HepG2 (cell line): ENCODE measurements around the gene LRRC17. TPM values are rescaled to one million over a fixed set of nuclear protein-coding genes. Genes with fewer than 3 reads are reported as not detected.

Source experiments
- BATF2 ChIP-seq: sonication (generic); formaldehyde crosslinking; IDR thresholded peaks from 2 replicates; pipeline ENCODE4 v1.8.0; 2022; ENCODE audit warnings: mild to moderate bottlenecking, missing genetic modification reagents, moderate library complexity
- CREB1 ChIP-seq, 2 experiments: fragments of 450-650 bp in 1 of 2; IDR thresholded peaks; 2 replicates each; pipeline ENCODE4 v1.6.1; 2016 to 2017; ENCODE audit warnings: control low read depth in 1 of 2, mild to moderate bottlenecking in 1 of 2, missing compliant biosample characterization in 1 of 2, missing genetic modification characterization in 1 of 2
- RARG ChIP-seq: sonication (generic); formaldehyde crosslinking; IDR thresholded peaks from 2 replicates; pipeline ENCODE4 v1.4.0; 2020; ENCODE audit warnings: low read depth, mild to moderate bottlenecking, missing genetic modification reagents
- RXRA ChIP-seq: sonication (generic); formaldehyde crosslinking; IDR thresholded peaks from 2 replicates; pipeline ENCODE4 v1.5.1; 2020; ENCODE audit warnings: missing genetic modification reagents
- THAP8 ChIP-seq: sonication (generic); formaldehyde crosslinking; IDR thresholded peaks from 2 replicates; pipeline ENCODE4 v1.5.1; 2020; ENCODE audit warnings: missing genetic modification reagents, mild to moderate bottlenecking, borderline replicate concordance
- XBP1 ChIP-seq: sonication (generic); formaldehyde crosslinking; IDR thresholded peaks from 2 replicates; pipeline ENCODE4 v1.5.0; 2020; ENCODE audit warnings: missing genetic modification reagents
- ZBTB2 ChIP-seq: sonication (generic); formaldehyde crosslinking; IDR thresholded peaks from 2 replicates; pipeline ENCODE4 v1.8.0; 2022; ENCODE audit warnings: low read depth, missing genetic modification reagents
- ZKSCAN1 ChIP-seq: fragments of 150-350 bp; IDR thresholded peaks from 2 replicates; pipeline ENCODE4 v1.6.1; 2014; ENCODE audit warnings: low read length
- ZNF382 ChIP-seq: sonication (generic); formaldehyde crosslinking; IDR thresholded peaks from 2 replicates; pipeline ENCODE4 v1.5.0; 2020; ENCODE audit warnings: missing genetic modification reagents, mild to moderate bottlenecking, borderline replicate concordance
- ZNF407 ChIP-seq: sonication (generic); formaldehyde crosslinking; IDR thresholded peaks from one replicate; pipeline ENCODE4 v1.5.1; 2020; ENCODE audit warnings: mild to moderate bottlenecking, missing genetic modification reagents; ENCODE audit errors: not compliant biosample characterization
- ZNF441 ChIP-seq: sonication (generic); formaldehyde crosslinking; IDR thresholded peaks from 2 replicates; pipeline ENCODE4 v1.7.0; 2021; ENCODE audit warnings: missing genetic modification reagents, borderline replicate concordance
- ZNF652 ChIP-seq: IDR thresholded peaks from 2 replicates; pipeline ENCODE4 v1.6.1; 2016; ENCODE audit warnings: low read depth, borderline replicate concordance
- ZNF879 ChIP-seq: sonication (generic); formaldehyde crosslinking; IDR thresholded peaks from 2 replicates; pipeline ENCODE4 v1.8.1; 2023; ENCODE audit warnings: missing genetic modification reagents
- ZSCAN21 ChIP-seq: sonication (generic); formaldehyde crosslinking; IDR thresholded peaks from 2 replicates; pipeline ENCODE4 v1.8.0; 2022; ENCODE audit warnings: mild to moderate bottlenecking, missing genetic modification reagents, moderate library complexity, borderline replicate concordance
- ZXDC ChIP-seq: sonication (generic); formaldehyde crosslinking; IDR thresholded peaks from 2 replicates; pipeline ENCODE4 v1.5.0; 2020; ENCODE audit warnings: mild to moderate bottlenecking, missing genetic modification reagents
- polyA plus RNA-seq, 8 experiments: library from polyadenylated mRNA; depleted of rRNA in 3 of 8; stranded (reverse) in 7 of 8; unstranded in 1 of 8; fragments of >200 nt; fragmentation: Illumina TruSeq in 4 of 8; extraction: Trizol in 4 of 8; gene quantifications; 2 replicates each; pipeline versions ENCODE4 v1.2.1 to v1.2.3, GENCODE V29; 2011 to 2016; ENCODE audit warnings: low read depth in 4 of 8, missing spikeins in 1 of 8, mixed read lengths in 1 of 8; ENCODE audit not compliant: insufficient read depth in 1 of 8
- total RNA-seq, 5 experiments: library from RNA; depleted of rRNA; stranded (reverse); fragments of >200 nt; fragmentation: Illumina TruSeq; extraction: Trizol; gene quantifications; 2 replicates each; pipeline ENCODE4 v1.2.3, GENCODE V29; 2016; ENCODE audit warnings: low read depth in 1 of 5

LRRC17 gene
- total and polyA plus RNA-seq, 2 of the 13 experiments (the other 11 are each of a cell fraction or from before 2014, with no cell fraction given) = 0.20 to 0.66 TPM

GRCh38 chr7:102874166-102874829, 38.5 kb upstream of the LRRC17 start (continued):
- no peak for TF ChIP-seq ZNF407
- no peak for TF ChIP-seq ZXDC (CRISPR knock-in tag)
- no peak for TF ChIP-seq ZNF441 (CRISPR knock-in tag)
- TF ChIP-seq ZNF879 = no peak
- no peak for TF ChIP-seq RARG (CRISPR knock-in tag)
- no peak for TF ChIP-seq BATF2 (CRISPR knock-in tag)
- no peak for TF ChIP-seq CREB1 (IDR thresholded peaks at IDR 0.05)
- TF ChIP-seq CREB1 (CRISPR knock-in tag; IDR thresholded peaks at IDR 0.05) = no peak
- TF ChIP-seq ZNF382 (CRISPR knock-in tag) = no peak
- TF ChIP-seq ZBTB2 = no peak
- TF ChIP-seq ZKSCAN1 = no peak
- no peak for TF ChIP-seq RXRA
- no peak for TF ChIP-seq XBP1 (CRISPR knock-in tag)
- no peak for TF ChIP-seq ZNF652 (CRISPR knock-in tag)
- TF ChIP-seq ZSCAN21 = no peak
- no peak for TF ChIP-seq THAP8
